Measurements from ENCODE around the gene KCNJ1. TPM values are rescaled to one million over a fixed set of nuclear protein-coding genes. Genes with fewer than 3 reads are reported as not detected.
A peak's percentile ranks its signal among the peaks of the same experiment; 100 is the strongest.

The KCNJ1 gene
- total and polyA plus RNA-seq, 4 donors = 0.01 to 0.31 (median 0.14) TPM

DNA sequence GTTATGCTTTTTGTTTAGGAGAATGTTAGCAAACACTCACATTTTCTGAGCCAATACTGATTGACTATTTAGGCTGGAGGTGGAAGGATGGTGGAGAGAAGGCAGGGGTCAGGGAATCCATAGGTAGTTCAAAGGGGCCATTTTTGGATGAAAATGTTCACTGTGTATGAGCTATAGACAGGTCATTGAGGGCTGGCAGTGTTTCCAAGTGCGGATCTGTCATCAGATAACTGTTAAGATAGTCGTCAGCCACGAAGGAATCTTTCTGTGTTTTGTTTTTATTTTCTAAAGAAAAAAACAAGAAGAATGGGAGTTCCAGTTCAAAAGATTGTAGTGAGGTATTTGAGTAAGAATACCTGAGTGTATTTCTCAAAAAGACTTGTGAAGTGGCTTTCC lies 27.2 kb upstream of the KCNJ1 start:
- no peak overlapping the region for H3K4me3 ChIP-seq
- no peaks in the 10 kb centered on the region for H3K9me3 ChIP-seq (ENCODE audit: control insufficient read depth in 4 of 4, insufficient read depth in 3 of 4, low read length in 3 of 4)
- TF ChIP-seq, protein P1, sequence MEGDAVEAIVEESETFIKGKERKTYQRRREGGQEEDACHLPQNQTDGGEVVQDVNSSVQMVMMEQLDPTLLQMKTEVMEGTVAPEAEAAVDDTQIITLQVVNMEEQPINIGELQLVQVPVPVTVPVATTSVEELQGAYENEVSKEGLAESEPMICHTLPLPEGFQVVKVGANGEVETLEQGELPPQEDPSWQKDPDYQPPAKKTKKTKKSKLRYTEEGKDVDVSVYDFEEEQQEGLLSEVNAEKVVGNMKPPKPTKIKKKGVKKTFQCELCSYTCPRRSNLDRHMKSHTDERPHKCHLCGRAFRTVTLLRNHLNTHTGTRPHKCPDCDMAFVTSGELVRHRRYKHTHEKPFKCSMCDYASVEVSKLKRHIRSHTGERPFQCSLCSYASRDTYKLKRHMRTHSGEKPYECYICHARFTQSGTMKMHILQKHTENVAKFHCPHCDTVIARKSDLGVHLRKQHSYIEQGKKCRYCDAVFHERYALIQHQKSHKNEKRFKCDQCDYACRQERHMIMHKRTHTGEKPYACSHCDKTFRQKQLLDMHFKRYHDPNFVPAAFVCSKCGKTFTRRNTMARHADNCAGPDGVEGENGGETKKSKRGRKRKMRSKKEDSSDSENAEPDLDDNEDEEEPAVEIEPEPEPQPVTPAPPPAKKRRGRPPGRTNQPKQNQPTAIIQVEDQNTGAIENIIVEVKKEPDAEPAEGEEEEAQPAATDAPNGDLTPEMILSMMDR (IDR thresholded peaks at IDR 0.05; ENCODE audit: control extremely low read depth, extremely low read depth) = no peak
- H3K4me1 ChIP-seq (ENCODE audit: control insufficient read depth in 5 of 5, insufficient read depth in 5 of 5, low read length in 5 of 5) = peaks cover 0 to 21% (median 4%) of the 10 kb centered on the region in 5 donors
- peaks cover 0 to 11% (median 1%) of the 10 kb centered on the region in 3 donors for H3K27me3 ChIP-seq (ENCODE audit: control insufficient read depth in 3 of 3, insufficient read depth in 3 of 3, low read length in 2 of 3)
- no peak overlapping the region for H3K9ac ChIP-seq (ENCODE audit: insufficient read depth in 1 of 2, low read length in 2 of 2)
- 68 to 82% methylated on average over 3 of the region's 3 CpGs for WGBS, 2 donors
- no peak for DNase-seq
- H3K36me3 ChIP-seq (ENCODE audit: control insufficient read depth in 4 of 4, insufficient read depth in 4 of 4, low read length in 4 of 4) = no peaks in the 10 kb centered on the region
- H3K27ac ChIP-seq (ENCODE audit: low read depth in 1 of 2, low read length in 1 of 2) = peak overlapping the region; percentile 27 to 63
- no peak for ATAC-seq (ENCODE audit: insufficient read depth, low FRiP score)

DNA sequence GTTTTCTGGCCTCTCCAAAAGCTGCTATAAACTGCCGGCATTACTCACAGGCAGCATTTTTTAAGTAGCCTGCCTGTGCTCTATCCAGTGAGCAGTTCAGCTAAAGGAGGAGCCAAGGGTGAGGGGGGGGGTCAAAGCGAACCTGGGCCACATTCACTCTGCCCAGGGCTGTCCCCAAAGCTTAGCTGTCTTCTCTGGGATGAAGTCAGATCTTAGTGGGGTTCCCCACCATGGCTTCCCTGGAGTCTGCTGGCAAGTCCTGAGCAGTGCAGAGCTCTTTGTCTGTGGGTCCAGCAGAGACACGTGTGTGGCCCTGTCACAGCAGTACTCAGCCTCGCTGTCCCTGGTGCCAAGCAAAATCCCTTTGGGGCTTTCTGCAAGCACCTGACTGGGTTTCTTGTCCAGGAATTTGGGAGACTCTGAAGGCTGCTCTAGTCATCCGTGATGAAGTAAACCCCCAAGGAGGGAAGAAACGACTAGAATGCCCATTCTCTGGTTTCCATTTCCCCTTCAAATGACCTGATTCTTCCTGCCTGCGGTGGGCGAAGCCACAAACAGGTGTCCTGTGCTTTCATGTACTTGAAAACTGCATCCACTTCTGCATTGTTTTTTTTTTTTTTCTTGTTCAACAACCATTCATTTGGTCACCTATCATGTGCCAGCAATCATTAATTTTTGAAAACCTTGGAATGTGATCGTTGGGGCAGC lies 26.6 kb upstream of the KCNJ1 start:
- Histone ChIP-seq H3K4me3 (no peak overlapping the region), H3K9me3 (ENCODE audit: control insufficient read depth in 4 of 4, insufficient read depth in 3 of 4, low read length in 3 of 4) (no peaks in the 10 kb centered on the region), H3K27ac (ENCODE audit: low read depth in 1 of 2, low read length in 1 of 2) (peak overlapping the region; percentile 27 to 63), H3K9ac (ENCODE audit: insufficient read depth in 1 of 2, low read length in 2 of 2) (no peak overlapping the region), H3K27me3 (ENCODE audit: control insufficient read depth in 3 of 3, insufficient read depth in 3 of 3, low read length in 2 of 3) (peaks cover 0 to 11% (median 4%) of the 10 kb centered on the region in 3 donors), H3K4me1 (ENCODE audit: control insufficient read depth in 5 of 5, insufficient read depth in 5 of 5, low read length in 5 of 5) (peaks cover 0 to 21% (median 4%) of the 10 kb centered on the region in 5 donors), H3K36me3 (ENCODE audit: control insufficient read depth in 4 of 4, insufficient read depth in 4 of 4, low read length in 4 of 4) (no peaks in the 10 kb centered on the region)
- TF ChIP-seq, protein P1 (IDR thresholded peaks at IDR 0.05; ENCODE audit: control extremely low read depth, extremely low read depth) = no peak
- WGBS, 2 donors = 51 to 61% methylated on average over 9 of the region's 9 CpGs
- DNase-seq (no peak), ATAC-seq (ENCODE audit: insufficient read depth, low FRiP score) (no peak)

DNA sequence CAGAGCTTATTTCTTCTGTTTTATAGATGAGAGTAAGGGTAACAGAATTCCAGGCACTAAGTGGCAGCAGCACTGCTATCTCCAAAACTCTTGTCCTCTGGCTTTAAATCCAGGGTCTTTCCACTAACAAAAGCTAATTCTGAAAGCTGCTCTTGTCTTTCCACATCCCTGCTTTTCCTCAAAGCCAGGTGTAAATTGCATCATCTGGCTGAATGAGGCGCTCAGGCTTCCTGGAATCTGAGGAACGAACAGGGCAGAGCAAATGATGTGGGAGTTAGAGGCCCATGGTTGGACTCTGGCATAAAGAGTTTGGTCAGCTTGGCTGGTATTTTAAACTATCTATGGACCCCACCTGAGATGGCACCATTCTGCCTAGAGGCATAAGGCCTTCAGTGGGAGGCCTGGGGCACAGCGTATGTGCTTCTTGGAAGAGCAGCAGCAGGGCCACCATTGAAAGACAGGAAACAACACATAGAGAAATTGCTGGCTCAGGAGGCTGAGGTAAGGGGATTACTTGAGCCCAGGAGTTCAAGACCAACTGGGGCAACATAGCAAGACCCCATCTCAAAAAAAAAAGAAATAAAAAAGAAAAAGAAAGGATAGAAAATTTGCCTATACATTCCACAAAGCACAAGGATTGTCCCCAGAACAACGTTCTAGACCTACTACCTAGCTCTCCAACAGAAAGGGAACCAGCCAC lies 25.9 kb upstream of the KCNJ1 start:
- Histone ChIP-seq H3K9ac (ENCODE audit: insufficient read depth in 1 of 2, low read length in 2 of 2) (no peak overlapping the region), H3K9me3 (ENCODE audit: control insufficient read depth in 4 of 4, insufficient read depth in 3 of 4, low read length in 3 of 4) (no peaks in the 10 kb centered on the region), H3K36me3 (ENCODE audit: control insufficient read depth in 4 of 4, insufficient read depth in 4 of 4, low read length in 4 of 4) (no peaks in the 10 kb centered on the region), H3K4me1 (ENCODE audit: control insufficient read depth in 5 of 5, insufficient read depth in 5 of 5, low read length in 5 of 5) (peaks cover 0 to 21% (median 4%) of the 10 kb centered on the region in 5 donors), H3K4me3 (no peak overlapping the region), H3K27me3 (ENCODE audit: control insufficient read depth in 3 of 3, insufficient read depth in 3 of 3, low read length in 2 of 3) (peaks cover 0 to 18% (median 12%) of the 10 kb centered on the region in 3 donors), H3K27ac (ENCODE audit: low read depth in 1 of 2, low read length in 1 of 2) (peak overlapping the region; percentile 27 to 64)
- TF ChIP-seq, protein P1 (IDR thresholded peaks at IDR 0.05; ENCODE audit: control extremely low read depth, extremely low read depth) = no peak
- 76 to 82% methylated on average over 4 of the region's 4 CpGs for WGBS, 2 donors
- DNase-seq (no peak), ATAC-seq (ENCODE audit: insufficient read depth, low FRiP score) (no peak)

Data from lung (tissue), 12 donors.